ENCODE results near the gene ZBTB7C. TPM values are rescaled to one million over a fixed set of nuclear protein-coding genes. Genes with fewer than 3 reads are reported as not detected.

Gene ZBTB7C
- total and polyA plus RNA-seq, 5 donors from 2014 or later: not detected

DNA sequence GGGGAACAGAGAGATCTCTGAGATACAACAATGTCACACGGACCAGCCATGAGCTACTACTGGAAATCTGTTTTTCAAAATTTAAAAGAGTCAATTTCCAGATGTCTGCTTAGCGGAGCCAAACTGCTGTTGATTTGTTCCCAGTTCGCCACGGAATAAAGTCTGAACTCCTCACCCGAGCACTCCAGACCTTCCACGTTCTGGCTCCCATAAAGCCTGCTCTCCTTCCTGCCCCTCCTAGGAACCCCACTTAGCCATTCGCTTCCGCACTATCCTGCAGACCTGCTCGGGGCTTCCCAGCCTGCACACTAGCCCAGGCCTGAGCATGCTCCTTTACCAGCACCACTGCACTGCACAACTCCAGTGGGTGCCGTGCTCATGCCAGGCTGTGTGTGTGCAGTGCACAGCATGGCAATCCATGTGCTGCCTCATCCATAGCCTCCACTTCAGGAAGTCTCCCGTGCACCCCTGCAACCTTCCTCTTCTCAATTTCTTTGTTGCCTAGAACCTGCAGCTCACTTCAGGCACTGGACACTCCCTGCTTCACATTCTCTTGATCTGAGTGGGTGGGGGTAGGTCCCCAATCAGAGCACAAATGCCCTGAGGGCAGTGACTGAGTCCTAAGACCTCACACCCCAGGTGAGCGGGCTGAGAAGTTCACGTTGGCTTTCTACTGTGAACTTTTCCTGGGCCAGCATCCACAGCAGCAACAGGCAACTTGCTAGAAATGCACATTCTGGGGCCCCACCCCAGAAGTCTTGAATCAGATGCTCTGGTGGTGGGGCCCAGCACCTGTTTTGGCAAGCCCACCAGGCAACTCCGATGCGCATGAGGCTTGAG, 53.7 kb downstream of the ZBTB7C start:
- ATAC-seq (ENCODE audit: low read depth in 2 of 2) (no peak), DNase-seq (no peak)
- H3K27ac Mint-ChIP-seq: no peak overlapping the region
- Histone ChIP-seq H3K4me1 (ENCODE audit: control insufficient read depth, insufficient read depth, low read length, poor library complexity, severe bottlenecking) (no peaks in the 10 kb centered on the region), H3K27ac (ENCODE audit: insufficient read depth, low read length, poor library complexity, severe bottlenecking) (no peak overlapping the region), H3K36me3 (ENCODE audit: control insufficient read depth, insufficient read depth, low read length) (no peaks in the 10 kb centered on the region), H3K4me3 (ENCODE audit: low read depth, low read length) (no peak overlapping the region), H3K27me3 (ENCODE audit: control insufficient read depth, insufficient read depth, low read length) (no peaks in the 10 kb centered on the region), H3K9me3 (ENCODE audit: control insufficient read depth in 2 of 2, low read length in 2 of 2) (no peaks in the 10 kb centered on the region)
- no peak overlapping the region for H3K4me3 Mint-ChIP-seq
- H3K36me3 Mint-ChIP-seq: no peaks in the 10 kb centered on the region
- peaks cover 0 to 2% (median 0%) of the 10 kb centered on the region in 7 donors for H3K9me3 Mint-ChIP-seq
- H3K27me3 Mint-ChIP-seq: no peaks in the 10 kb centered on the region
- no peaks in the 10 kb centered on the region for H3K4me1 Mint-ChIP-seq

GRCh38 chr18:48354746-48355260, 54.4 kb downstream of the ZBTB7C start:
- H3K27ac Mint-ChIP-seq: no peak overlapping the region
- no peaks in the 10 kb centered on the region for H3K27me3 Mint-ChIP-seq
- no peak overlapping the region for H3K4me3 Mint-ChIP-seq
- H3K36me3 ChIP-seq (ENCODE audit: control insufficient read depth, insufficient read depth, low read length): no peaks in the 10 kb centered on the region
- no peak overlapping the region for H3K27ac ChIP-seq (ENCODE audit: insufficient read depth, low read length, poor library complexity, severe bottlenecking)
- no peak for DNase-seq
- H3K4me1 Mint-ChIP-seq: no peaks in the 10 kb centered on the region
- no peaks in the 10 kb centered on the region for H3K4me1 ChIP-seq (ENCODE audit: control insufficient read depth, insufficient read depth, low read length, poor library complexity, severe bottlenecking)
- H3K36me3 Mint-ChIP-seq: no peaks in the 10 kb centered on the region
- no peaks in the 10 kb centered on the region for H3K9me3 ChIP-seq (ENCODE audit: control insufficient read depth in 2 of 2, low read length in 2 of 2)
- no peak for ATAC-seq (ENCODE audit: low read depth in 2 of 2)
- peaks cover 0 to 2% (median 0%) of the 10 kb centered on the region in 7 donors for H3K9me3 Mint-ChIP-seq
- H3K27me3 ChIP-seq (ENCODE audit: control insufficient read depth, insufficient read depth, low read length): no peaks in the 10 kb centered on the region
- no peak overlapping the region for H3K4me3 ChIP-seq (ENCODE audit: low read depth, low read length)

GRCh38 chr18:48352051-48352755, 57.0 kb downstream of the ZBTB7C start:
- no peak overlapping the region for H3K4me3 Mint-ChIP-seq
- H3K36me3 ChIP-seq (ENCODE audit: control insufficient read depth, insufficient read depth, low read length): no peaks in the 10 kb centered on the region
- peaks cover 0 to 2% (median 0%) of the 10 kb centered on the region in 7 donors for H3K9me3 Mint-ChIP-seq
- no peaks in the 10 kb centered on the region for H3K36me3 Mint-ChIP-seq
- DNase-seq: no peak
- H3K27me3 Mint-ChIP-seq: no peaks in the 10 kb centered on the region
- H3K27ac ChIP-seq (ENCODE audit: insufficient read depth, low read length, poor library complexity, severe bottlenecking): no peak overlapping the region
- no peaks in the 10 kb centered on the region for H3K4me1 ChIP-seq (ENCODE audit: control insufficient read depth, insufficient read depth, low read length, poor library complexity, severe bottlenecking)
- H3K27ac Mint-ChIP-seq: no peak overlapping the region
- ATAC-seq (ENCODE audit: low read depth in 2 of 2): no peak
- H3K4me3 ChIP-seq (ENCODE audit: low read depth, low read length): no peak overlapping the region
- no peaks in the 10 kb centered on the region for H3K27me3 ChIP-seq (ENCODE audit: control insufficient read depth, insufficient read depth, low read length)
- H3K4me1 Mint-ChIP-seq: no peaks in the 10 kb centered on the region
- H3K9me3 ChIP-seq (ENCODE audit: control insufficient read depth in 2 of 2, low read length in 2 of 2): no peaks in the 10 kb centered on the region

DNA sequence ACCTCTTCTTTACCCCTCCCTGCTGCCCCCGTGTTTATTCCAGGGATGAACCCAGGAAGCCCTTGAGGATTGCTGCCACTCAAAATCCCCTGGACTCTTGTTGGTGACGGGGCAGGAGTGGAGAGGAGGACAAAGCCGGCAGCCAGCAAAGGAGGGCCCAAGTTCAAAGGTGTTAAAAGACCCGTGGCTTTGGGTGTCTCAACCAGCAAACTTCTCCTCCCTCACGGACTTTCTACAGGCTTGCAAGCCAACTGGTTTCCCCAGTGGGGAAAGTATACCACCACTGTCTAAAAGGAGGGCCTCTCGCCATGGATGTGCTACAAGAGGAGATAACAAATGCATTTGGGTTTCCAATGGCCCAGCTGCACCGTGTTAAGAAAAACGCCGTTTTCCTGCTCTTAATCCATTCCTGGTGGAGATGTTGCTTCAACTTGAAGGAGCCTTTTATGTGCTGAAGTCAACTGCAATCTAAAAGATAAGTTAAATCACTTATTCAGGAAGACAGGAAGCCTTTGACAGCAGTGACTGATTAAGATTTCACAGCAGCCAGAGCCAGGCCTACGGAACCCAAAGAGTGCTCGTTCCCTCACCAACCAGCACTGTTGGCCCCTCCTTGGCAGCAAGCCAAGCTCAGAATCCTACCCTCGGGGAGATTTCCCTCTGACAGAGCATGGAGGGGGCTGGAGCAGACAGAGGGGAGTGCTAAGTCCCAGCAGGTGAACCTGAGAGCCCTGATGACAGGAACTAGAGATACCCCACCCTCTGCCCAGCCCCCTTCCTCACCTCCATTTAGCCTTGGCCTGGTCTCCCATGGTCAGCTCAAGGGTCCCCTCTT, 57.8 kb downstream of the ZBTB7C start:
- no peak overlapping the region for H3K4me3 ChIP-seq (ENCODE audit: low read depth, low read length)
- no peak for DNase-seq
- no peaks in the 10 kb centered on the region for H3K9me3 ChIP-seq (ENCODE audit: control insufficient read depth in 2 of 2, low read length in 2 of 2)
- Mint-ChIP-seq H3K4me3 (no peak overlapping the region), H3K36me3 (no peaks in the 10 kb centered on the region), H3K27me3 (no peaks in the 10 kb centered on the region), H3K4me1 (no peaks in the 10 kb centered on the region), H3K27ac (no peak overlapping the region), H3K9me3 (peaks cover 0 to 2% (median 0%) of the 10 kb centered on the region in 7 donors)
- H3K36me3 ChIP-seq (ENCODE audit: control insufficient read depth, insufficient read depth, low read length): no peaks in the 10 kb centered on the region
- ATAC-seq (ENCODE audit: low read depth in 2 of 2): no peak
- no peak overlapping the region for H3K27ac ChIP-seq (ENCODE audit: insufficient read depth, low read length, poor library complexity, severe bottlenecking)
- H3K27me3 ChIP-seq (ENCODE audit: control insufficient read depth, insufficient read depth, low read length): no peaks in the 10 kb centered on the region
- no peaks in the 10 kb centered on the region for H3K4me1 ChIP-seq (ENCODE audit: control insufficient read depth, insufficient read depth, low read length, poor library complexity, severe bottlenecking)

DNA sequence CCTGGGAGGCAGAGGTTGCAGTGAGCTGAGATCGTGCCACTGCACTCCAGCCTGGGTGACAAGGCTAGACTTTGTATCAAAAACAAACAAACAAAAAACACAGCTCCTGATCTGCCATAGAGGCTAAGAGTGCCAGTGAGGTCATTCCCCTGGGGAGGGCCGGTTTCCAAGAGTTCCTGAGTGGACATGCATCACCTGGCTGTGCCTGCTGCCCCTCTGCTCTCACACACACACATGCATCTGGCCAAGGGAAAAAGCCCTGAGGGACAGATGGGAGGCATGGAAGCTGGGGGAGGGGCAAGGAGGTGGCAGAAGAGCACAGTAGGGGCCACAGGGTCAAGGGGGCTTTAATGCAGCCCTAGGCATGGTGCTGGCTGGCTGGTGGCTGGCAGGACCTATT, 60.4 kb downstream of the ZBTB7C start:
- peaks cover 7% of the 10 kb centered on the region for H3K27me3 Mint-ChIP-seq
- H3K4me1 Mint-ChIP-seq: no peaks in the 10 kb centered on the region
- H3K36me3 ChIP-seq (ENCODE audit: control insufficient read depth, insufficient read depth, low read length): no peaks in the 10 kb centered on the region
- H3K27ac Mint-ChIP-seq: no peak overlapping the region
- H3K4me3 Mint-ChIP-seq: no peak overlapping the region
- H3K4me1 ChIP-seq (ENCODE audit: control insufficient read depth, insufficient read depth, low read length, poor library complexity, severe bottlenecking): no peaks in the 10 kb centered on the region
- peaks cover 2% of the 10 kb centered on the region for H3K27me3 ChIP-seq (ENCODE audit: control insufficient read depth, insufficient read depth, low read length)
- H3K27ac ChIP-seq (ENCODE audit: insufficient read depth, low read length, poor library complexity, severe bottlenecking): no peak overlapping the region
- no peaks in the 10 kb centered on the region for H3K9me3 ChIP-seq (ENCODE audit: control insufficient read depth in 2 of 2, low read length in 2 of 2)
- no peak for ATAC-seq (ENCODE audit: low read depth in 2 of 2)
- no peak overlapping the region for H3K4me3 ChIP-seq (ENCODE audit: low read depth, low read length)
- DNase-seq: no peak
- H3K36me3 Mint-ChIP-seq: no peaks in the 10 kb centered on the region
- H3K9me3 Mint-ChIP-seq: peaks cover 0 to 2% (median 0%) of the 10 kb centered on the region in 7 donors

DNA sequence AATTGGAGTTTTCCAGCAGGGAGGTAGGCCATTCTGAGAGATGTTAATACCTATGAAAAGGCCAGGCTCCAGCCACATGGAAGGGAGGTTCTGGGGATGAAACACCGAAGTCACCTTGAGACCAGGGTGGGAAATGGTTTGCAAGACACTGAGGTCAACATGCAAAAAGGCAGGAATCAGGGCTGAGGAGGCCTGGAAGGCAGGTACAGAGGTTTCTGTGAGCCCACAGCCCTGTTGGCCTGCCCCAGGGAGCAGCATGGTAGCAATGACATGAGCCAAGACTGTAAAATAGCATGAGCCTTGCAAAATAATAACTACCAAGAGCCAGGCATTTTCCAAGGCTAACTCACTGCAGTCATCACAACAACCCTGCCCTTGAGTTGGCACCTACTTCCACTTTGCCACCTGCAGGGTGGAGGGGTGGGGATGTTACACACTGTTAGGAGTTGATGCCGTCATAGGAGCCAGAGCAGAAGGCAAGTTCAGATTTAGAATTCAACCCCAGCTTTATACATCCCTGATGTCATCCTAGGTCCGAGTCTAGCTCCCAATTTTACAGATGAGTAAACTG, 61.3 kb downstream of the ZBTB7C start:
- peaks cover 0 to 5% (median 0%) of the 10 kb centered on the region in 7 donors for H3K9me3 Mint-ChIP-seq
- DNase-seq (no peak), ATAC-seq (ENCODE audit: low read depth in 2 of 2) (no peak)
- H3K4me1 ChIP-seq (ENCODE audit: control insufficient read depth, insufficient read depth, low read length, poor library complexity, severe bottlenecking): no peaks in the 10 kb centered on the region
- H3K9me3 ChIP-seq (ENCODE audit: control insufficient read depth in 2 of 2, low read length in 2 of 2): no peaks in the 10 kb centered on the region
- H3K4me3 ChIP-seq (ENCODE audit: low read depth, low read length): no peak overlapping the region
- no peak overlapping the region for H3K27ac ChIP-seq (ENCODE audit: insufficient read depth, low read length, poor library complexity, severe bottlenecking)
- peaks cover 2% of the 10 kb centered on the region for H3K27me3 ChIP-seq (ENCODE audit: control insufficient read depth, insufficient read depth, low read length)
- H3K27ac Mint-ChIP-seq: no peak overlapping the region
- H3K36me3 ChIP-seq (ENCODE audit: control insufficient read depth, insufficient read depth, low read length): no peaks in the 10 kb centered on the region
- no peak overlapping the region for H3K4me3 Mint-ChIP-seq
- H3K4me1 Mint-ChIP-seq: no peaks in the 10 kb centered on the region
- no peaks in the 10 kb centered on the region for H3K36me3 Mint-ChIP-seq
- peaks cover 15% of the 10 kb centered on the region for H3K27me3 Mint-ChIP-seq

GRCh38 chr18:48345596-48345995, 63.6 kb downstream of the ZBTB7C start:
- Mint-ChIP-seq H3K36me3 (no peaks in the 10 kb centered on the region), H3K27me3 (peaks cover 19% of the 10 kb centered on the region), H3K9me3 (peaks cover 0 to 4% (median 0%) of the 10 kb centered on the region in 7 donors), H3K4me3 (no peak overlapping the region), H3K27ac (no peak overlapping the region), H3K4me1 (no peaks in the 10 kb centered on the region)
- DNase-seq (no peak), ATAC-seq (ENCODE audit: low read depth in 2 of 2) (no peak)
- no peaks in the 10 kb centered on the region for H3K9me3 ChIP-seq (ENCODE audit: control insufficient read depth in 2 of 2, low read length in 2 of 2)
- H3K36me3 ChIP-seq (ENCODE audit: control insufficient read depth, insufficient read depth, low read length): no peaks in the 10 kb centered on the region
- H3K27me3 ChIP-seq (ENCODE audit: control insufficient read depth, insufficient read depth, low read length): peaks cover 2% of the 10 kb centered on the region
- H3K4me3 ChIP-seq (ENCODE audit: low read depth, low read length): no peak overlapping the region
- H3K27ac ChIP-seq (ENCODE audit: insufficient read depth, low read length, poor library complexity, severe bottlenecking): no peak overlapping the region
- H3K4me1 ChIP-seq (ENCODE audit: control insufficient read depth, insufficient read depth, low read length, poor library complexity, severe bottlenecking): no peaks in the 10 kb centered on the region

All from CD4-positive, CD25-positive, alpha-beta regulatory T cell (primary cell).